ENCODE results near the gene RYR2. TPM values are rescaled to one million over a fixed set of nuclear protein-coding genes. Genes with fewer than 3 reads are reported as not detected.

RYR2 gene
- total and polyA plus RNA-seq, 2 of the 8 experiments (the other 6 are each of a cell fraction or from before 2014, with no cell fraction given): 1.3 to 4.4 TPM

DNA sequence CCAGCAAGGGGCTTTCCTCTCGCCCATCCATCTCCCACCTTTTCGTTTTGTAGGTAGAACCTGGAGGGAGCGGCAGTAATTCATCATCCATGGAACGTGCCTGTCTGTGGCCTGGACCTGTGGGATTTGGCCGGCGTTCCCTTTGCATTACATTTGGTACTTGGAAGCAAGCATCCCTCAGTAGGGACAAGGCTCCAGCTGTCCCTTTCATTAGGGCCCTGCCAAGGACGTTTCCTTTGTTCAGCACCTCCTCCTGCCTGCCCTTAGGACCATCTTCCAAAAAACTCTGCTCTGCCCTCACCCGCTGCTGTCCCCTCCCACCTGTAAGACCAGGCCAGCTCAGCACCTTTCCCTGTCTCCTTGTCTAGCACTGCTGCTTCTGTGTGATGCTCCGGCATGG lies 62.1 kb downstream of the RYR2 start:
- Histone ChIP-seq H3K27ac (ENCODE audit: low read depth, low read length) (no peak overlapping the region), H3K23me2 (ENCODE audit: low read depth, low read length) (no peaks in the 10 kb centered on the region), H3K18ac (ENCODE audit: extremely low read depth, low read length) (no peak overlapping the region), H3K36me3 (ENCODE audit: control insufficient read depth in 2 of 4, insufficient read depth in 4 of 4, low read length in 3 of 4) (no peaks in the 10 kb centered on the region), H2AK5ac (ENCODE audit: low read depth, low read length) (no peak overlapping the region), H3K14ac (ENCODE audit: insufficient read length) (no peak overlapping the region), H2AFZ (ENCODE audit: low read length) (no peak overlapping the region), H3K9me3 (ENCODE audit: insufficient read depth in 2 of 2, low read depth in 1 of 2, low read length in 1 of 2) (no peaks in the 10 kb centered on the region), H4K20me1 (replicated peaks in 1 of 2; ENCODE audit: control insufficient read depth in 1 of 2, insufficient read depth in 2 of 2, low read length in 2 of 2) (no peaks in the 10 kb centered on the region), H3K4me3 (ENCODE audit: extremely low read depth in 1 of 4, insufficient read depth in 2 of 4, low read depth in 3 of 4, low read length in 4 of 4) (no peak overlapping the region), H2BK20ac (ENCODE audit: low read length) (no peak overlapping the region), H4K91ac (replicated peaks; ENCODE audit: insufficient read length, low read length) (no peak overlapping the region), H3K23ac (ENCODE audit: insufficient read length) (no peak overlapping the region), H2BK12ac (ENCODE audit: low read depth, low read length) (no peak overlapping the region), H2BK15ac (ENCODE audit: low read length) (no peak overlapping the region), H3K56ac (replicated peaks; ENCODE audit: insufficient read length, low read depth, low read length) (no peak overlapping the region), H3K4me1 (replicated peaks in 1 of 4; ENCODE audit: control insufficient read depth in 3 of 4, insufficient read depth in 4 of 4, low read length in 3 of 4) (peaks cover 0 to 12% (median 1%) of the 10 kb centered on the region in 4 experiments; a peak in 3 of 7 replicates), H3K79me2 (ENCODE audit: control insufficient read depth in 1 of 2, insufficient read depth in 2 of 2, low read length in 2 of 2) (no peaks in the 10 kb centered on the region; a peak in 1 of 4 replicates), H2BK5ac (ENCODE audit: low read depth, low read length) (no peak overlapping the region), H4K5ac (ENCODE audit: insufficient read length, low read depth, low read length) (no peak overlapping the region), H3K79me1 (ENCODE audit: low read depth, low read length) (no peaks in the 10 kb centered on the region), H3K4me2 (ENCODE audit: insufficient read depth in 1 of 2, low read depth in 2 of 2, low read length in 2 of 2) (no peak overlapping the region), H3K9ac (replicated peaks in 1 of 4; ENCODE audit: extremely low read depth in 1 of 4, low read depth in 3 of 4, low read length in 3 of 4) (no peak overlapping the region), H4K8ac (ENCODE audit: extremely low read depth, insufficient read depth, low read length) (no peak overlapping the region; the same call in 1 of the 2 replicates), H3K27me3 (replicated peaks in 1 of 4; ENCODE audit: control insufficient read depth in 3 of 4, extremely low read depth in 1 of 4, insufficient read depth in 3 of 4, low read length in 3 of 4) (no peaks in the 10 kb centered on the region), H2BK120ac (replicated peaks; ENCODE audit: low read depth, low read length) (no peak overlapping the region), H3K4ac (replicated peaks; ENCODE audit: insufficient read length, low read depth, low read length) (no peak overlapping the region)
- ChIA-PET CTCF (ENCODE audit: partially characterized antibody) (interaction anchor here (3.1 kb wide), 1 partner anchor 9 kb away, joined by 9 read pairs; no protein-coding TSS in a partner anchor), POLR2A (ENCODE audit: partially characterized antibody) (no interaction called here)
- TF ChIP-seq JUND (IDR thresholded peaks at IDR 0.05; ENCODE audit: low read length) (no peak), KDM5A (IDR thresholded peaks at IDR 0.05; ENCODE audit: low read length) (no peak), GABPA (IDR thresholded peaks at IDR 0.05; ENCODE audit: borderline replicate concordance, insufficient read depth, low read length) (no peak)
- TF ChIP-seq, protein P1, sequence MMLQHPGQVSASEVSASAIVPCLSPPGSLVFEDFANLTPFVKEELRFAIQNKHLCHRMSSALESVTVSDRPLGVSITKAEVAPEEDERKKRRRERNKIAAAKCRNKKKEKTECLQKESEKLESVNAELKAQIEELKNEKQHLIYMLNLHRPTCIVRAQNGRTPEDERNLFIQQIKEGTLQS (IDR thresholded peaks at IDR 0.05; ENCODE audit: insufficient read depth, low read depth, low read length): no peak
- FAIRE-seq (no peak), DNase-seq (ENCODE audit: low read depth in 1 of 2, low spot score in 2 of 2) (no peak)
- 87% methylated on average over 9 of the region's 9 CpGs; no CpG with 5 or more reads in 1 of the 2 experiments for WGBS, 2 experiments (ENCODE audit: extremely low coverage in 1 of 2, insufficient coverage in 1 of 2, insufficient read length in 1 of 2, insufficient replicate concordance in 2 of 2, low coverage in 1 of 2, low lambda C conversion rate in 2 of 2, missing lambda C conversion rate in 1 of 2)
